Neural cell (in vitro differentiated cells): ENCODE results near the gene COPS7A. TPM values are rescaled to one million over a fixed set of nuclear protein-coding genes. Genes with fewer than 3 reads are reported as not detected.

Experiments used
- H2AFZ ChIP-seq: fragments of 200-600, 300-800 bp; sonication (generic), shearing (Covaris generic); 2 replicates; pipeline ENCODE4 v1.6.0; 2014; ENCODE audit warnings: low read depth, mild to moderate bottlenecking, antibody characterized with exemption, low read length, moderate library complexity
- H3F3A ChIP-seq: fragments of 200-600 bp; shearing (Covaris generic); 2 replicates; pipeline ENCODE4 v1.6.1; 2016; ENCODE audit warnings: mild to moderate bottlenecking, moderate library complexity, mixed read lengths, antibody characterized with exemption, low read length; ENCODE audit not compliant: insufficient read depth, poor library complexity, severe bottlenecking
- H3K27ac ChIP-seq: fragments of 200-600, 300-800 bp; sonication (generic), shearing (Covaris generic); 2 replicates; pipeline ENCODE4 v1.5.1; 2014; ENCODE audit warnings: mild to moderate bottlenecking, low read length, moderate library complexity
- H3K27me3 ChIP-seq: fragments of 300-800, 200-600 bp; sonication (generic), shearing (Covaris generic); 2 replicates; pipeline ENCODE4 v1.6.0; 2014; ENCODE audit warnings: mild to moderate bottlenecking, low read depth, low read length, moderate library complexity; ENCODE audit not compliant: insufficient read depth
- H3K36me3 ChIP-seq: fragments of 300-800, 200-600 bp; sonication (generic), shearing (Covaris generic); 2 replicates; pipeline ENCODE4 v1.5.1; 2014; ENCODE audit warnings: mild to moderate bottlenecking, antibody characterized with exemption, low read length, moderate library complexity; ENCODE audit not compliant: insufficient read depth
- H3K4me2 ChIP-seq: fragments of 300-800, 200-600 bp; sonication (generic), shearing (Covaris generic); 2 replicates; pipeline ENCODE4 v1.6.0; 2014; ENCODE audit warnings: mild to moderate bottlenecking, low read length
- H3K4me3 ChIP-seq: fragments of 300-800, 200-600 bp; sonication (generic), shearing (Covaris generic); 2 replicates; pipeline ENCODE4 v1.5.1; 2014; ENCODE audit warnings: mild to moderate bottlenecking, low read length, moderate library complexity
- H3K79me2 ChIP-seq: fragments of 200-600 bp; shearing (Covaris generic); replicated peaks from 2 replicates; pipeline ENCODE4 v1.6.0; 2014; ENCODE audit warnings: mild to moderate bottlenecking, low read length, moderate library complexity; ENCODE audit not compliant: insufficient read depth
- H3K9ac ChIP-seq: fragments of 300-800, 200-600 bp; sonication (generic), shearing (Covaris generic); 2 replicates; pipeline ENCODE4 v1.6.1; 2016; ENCODE audit warnings: mild to moderate bottlenecking, low read length, mixed read lengths
- H3K9me2 ChIP-seq: fragments of 200-600 bp; shearing (Covaris generic); 2 replicates; pipeline ENCODE4 v1.6.1; 2016; ENCODE audit warnings: mild to moderate bottlenecking, low read length, mixed read lengths; ENCODE audit not compliant: insufficient read depth
- H3K9me3 ChIP-seq: fragments of 200-600, 300-800 bp; sonication (generic), shearing (Covaris generic); 2 replicates; pipeline ENCODE4 v1.6.1; 2016; ENCODE audit warnings: mild to moderate bottlenecking, mixed run types, low read length, moderate library complexity, mixed read lengths
- H4K20me1 ChIP-seq: fragments of 200-600 bp; shearing (Covaris generic); 2 replicates; pipeline ENCODE4 v1.6.1; 2016; ENCODE audit warnings: mild to moderate bottlenecking, mixed run types; ENCODE audit not compliant: insufficient read depth
- EP300 ChIP-seq: fragments of 450-650 bp; conservative IDR thresholded peaks from 2 replicates; pipeline ENCODE4 v1.6.1; 2014; ENCODE audit warnings: antibody characterized with exemption, mild to moderate bottlenecking, moderate library complexity; ENCODE audit not compliant: poor library complexity, severe bottlenecking
- EZH2 ChIP-seq: fragments of 200-600, 300-800 bp; shearing (Covaris generic), sonication (generic); IDR thresholded peaks from 2 replicates; pipeline ENCODE4 v1.6.1; 2014; ENCODE audit warnings: antibody characterized with exemption, low read length, borderline replicate concordance, mild to moderate bottlenecking; ENCODE audit not compliant: insufficient read depth, poor library complexity, severe bottlenecking
- MXI1 ChIP-seq: fragments of 450-650 bp; conservative IDR thresholded peaks from 2 replicates; pipeline ENCODE4 v1.6.1; 2014; ENCODE audit warnings: antibody characterized with exemption, mild to moderate bottlenecking; ENCODE audit not compliant: poor library complexity, severe bottlenecking
- POLR2AphosphoS5 ChIP-seq: IDR thresholded peaks from 2 replicates; pipeline ENCODE4 v1.6.1; 2012
- RAD21 ChIP-seq: fragments of 450-650 bp; conservative IDR thresholded peaks from 2 replicates; pipeline ENCODE4 v1.6.1; 2014; ENCODE audit warnings: antibody characterized with exemption, mild to moderate bottlenecking, moderate library complexity
- SMC3 ChIP-seq: fragments of 450-650 bp; conservative IDR thresholded peaks from 2 replicates; pipeline ENCODE4 v1.6.1; 2014; ENCODE audit warnings: antibody characterized with exemption, mild to moderate bottlenecking, moderate library complexity; ENCODE audit not compliant: poor library complexity
- TAF1 ChIP-seq: IDR thresholded peaks from 2 replicates; pipeline ENCODE4 v1.6.1; 2012; ENCODE audit warnings: low read depth
- polyA plus RNA-seq: library from polyadenylated mRNA; depleted of rRNA; stranded (reverse); fragments of >200 nt; gene quantifications from 2 replicates; pipeline ENCODE4 v1.2.3, GENCODE V29; 2014
- TF ChIP-seq, protein P1 (sequence below): IDR thresholded peaks from 2 replicates; pipeline ENCODE4 v1.6.1; 2012; ENCODE audit warnings: borderline replicate concordance
- TF ChIP-seq, protein P2 (sequence below): fragments of 450-650 bp; IDR thresholded peaks from 2 replicates; pipeline ENCODE4 v1.5.1; 2014; ENCODE audit warnings: antibody characterized with exemption, mild to moderate bottlenecking, moderate library complexity; ENCODE audit not compliant: poor library complexity, severe bottlenecking

The COPS7A gene
- polyA plus RNA-seq, 1 donor from 2014 or later: 45.8 TPM

DNA sequence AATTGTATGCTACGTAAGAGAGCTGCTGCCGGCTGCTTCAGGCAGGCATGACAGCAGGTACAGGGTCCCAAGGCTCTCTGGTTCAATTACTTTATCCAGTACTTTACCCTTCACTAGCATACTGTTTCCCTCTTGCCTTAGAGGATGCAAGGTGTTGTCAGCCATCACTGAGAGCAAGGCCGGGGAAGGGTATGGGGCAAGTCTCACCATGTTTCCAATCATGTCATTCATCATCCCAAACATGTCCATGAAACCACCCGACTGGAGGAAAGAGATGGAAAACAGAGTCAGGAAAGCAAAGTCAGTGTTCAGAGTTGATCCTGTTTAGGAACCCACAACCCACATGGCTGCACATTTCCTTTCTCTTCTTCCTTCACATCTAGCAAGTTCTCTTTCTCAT lies 26.7 kb downstream of the COPS7A start:
- Histone ChIP-seq H3K36me3 (peaks cover 7% of the 10 kb centered on the region), H3K9me3 (no peaks in the 10 kb centered on the region)

DNA sequence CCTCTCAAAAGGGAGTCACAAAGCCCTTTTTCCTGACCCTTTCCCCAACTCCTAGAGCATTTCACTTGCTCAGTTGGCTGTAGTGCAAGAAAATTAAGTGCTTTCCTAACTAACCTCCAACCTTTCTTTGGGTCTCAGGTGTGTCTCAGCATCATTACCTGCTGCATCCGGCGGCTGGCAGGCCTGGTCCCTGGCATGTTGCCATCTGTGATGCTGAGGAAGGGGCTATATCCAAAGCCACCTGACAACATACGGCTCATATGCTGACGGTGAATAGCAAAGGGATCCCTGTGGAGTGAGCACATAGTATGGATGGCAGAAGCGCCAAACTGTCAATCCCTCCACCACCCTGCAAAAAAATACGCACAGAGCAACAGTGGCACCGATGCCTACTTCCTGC lies 27.9 kb downstream of the COPS7A start:
- Histone ChIP-seq H4K20me1 (no peaks in the 10 kb centered on the region), H3K4me3 (peak overlapping the region; percentile 99), H3K9ac (peak overlapping the region; percentile 100), H3K9me3 (no peaks in the 10 kb centered on the region), H3F3A (no peaks in the 10 kb centered on the region), H2AFZ (no peak overlapping the region), H3K4me2 (peak overlapping the region; percentile 82), H3K79me2 (peaks cover 20% of the 10 kb centered on the region), H3K9me2 (no peaks in the 10 kb centered on the region), H3K27ac (peak overlapping the region; percentile 100), H3K27me3 (no peaks in the 10 kb centered on the region), H3K36me3 (peaks cover 7% of the 10 kb centered on the region)
- TF ChIP-seq, protein P1, sequence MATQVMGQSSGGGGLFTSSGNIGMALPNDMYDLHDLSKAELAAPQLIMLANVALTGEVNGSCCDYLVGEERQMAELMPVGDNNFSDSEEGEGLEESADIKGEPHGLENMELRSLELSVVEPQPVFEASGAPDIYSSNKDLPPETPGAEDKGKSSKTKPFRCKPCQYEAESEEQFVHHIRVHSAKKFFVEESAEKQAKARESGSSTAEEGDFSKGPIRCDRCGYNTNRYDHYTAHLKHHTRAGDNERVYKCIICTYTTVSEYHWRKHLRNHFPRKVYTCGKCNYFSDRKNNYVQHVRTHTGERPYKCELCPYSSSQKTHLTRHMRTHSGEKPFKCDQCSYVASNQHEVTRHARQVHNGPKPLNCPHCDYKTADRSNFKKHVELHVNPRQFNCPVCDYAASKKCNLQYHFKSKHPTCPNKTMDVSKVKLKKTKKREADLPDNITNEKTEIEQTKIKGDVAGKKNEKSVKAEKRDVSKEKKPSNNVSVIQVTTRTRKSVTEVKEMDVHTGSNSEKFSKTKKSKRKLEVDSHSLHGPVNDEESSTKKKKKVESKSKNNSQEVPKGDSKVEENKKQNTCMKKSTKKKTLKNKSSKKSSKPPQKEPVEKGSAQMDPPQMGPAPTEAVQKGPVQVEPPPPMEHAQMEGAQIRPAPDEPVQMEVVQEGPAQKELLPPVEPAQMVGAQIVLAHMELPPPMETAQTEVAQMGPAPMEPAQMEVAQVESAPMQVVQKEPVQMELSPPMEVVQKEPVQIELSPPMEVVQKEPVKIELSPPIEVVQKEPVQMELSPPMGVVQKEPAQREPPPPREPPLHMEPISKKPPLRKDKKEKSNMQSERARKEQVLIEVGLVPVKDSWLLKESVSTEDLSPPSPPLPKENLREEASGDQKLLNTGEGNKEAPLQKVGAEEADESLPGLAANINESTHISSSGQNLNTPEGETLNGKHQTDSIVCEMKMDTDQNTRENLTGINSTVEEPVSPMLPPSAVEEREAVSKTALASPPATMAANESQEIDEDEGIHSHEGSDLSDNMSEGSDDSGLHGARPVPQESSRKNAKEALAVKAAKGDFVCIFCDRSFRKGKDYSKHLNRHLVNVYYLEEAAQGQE: no peak
- TF ChIP-seq EP300: no peak
- TF ChIP-seq TAF1: no peak
- no peak for TF ChIP-seq RAD21
- TF ChIP-seq, protein P2, sequence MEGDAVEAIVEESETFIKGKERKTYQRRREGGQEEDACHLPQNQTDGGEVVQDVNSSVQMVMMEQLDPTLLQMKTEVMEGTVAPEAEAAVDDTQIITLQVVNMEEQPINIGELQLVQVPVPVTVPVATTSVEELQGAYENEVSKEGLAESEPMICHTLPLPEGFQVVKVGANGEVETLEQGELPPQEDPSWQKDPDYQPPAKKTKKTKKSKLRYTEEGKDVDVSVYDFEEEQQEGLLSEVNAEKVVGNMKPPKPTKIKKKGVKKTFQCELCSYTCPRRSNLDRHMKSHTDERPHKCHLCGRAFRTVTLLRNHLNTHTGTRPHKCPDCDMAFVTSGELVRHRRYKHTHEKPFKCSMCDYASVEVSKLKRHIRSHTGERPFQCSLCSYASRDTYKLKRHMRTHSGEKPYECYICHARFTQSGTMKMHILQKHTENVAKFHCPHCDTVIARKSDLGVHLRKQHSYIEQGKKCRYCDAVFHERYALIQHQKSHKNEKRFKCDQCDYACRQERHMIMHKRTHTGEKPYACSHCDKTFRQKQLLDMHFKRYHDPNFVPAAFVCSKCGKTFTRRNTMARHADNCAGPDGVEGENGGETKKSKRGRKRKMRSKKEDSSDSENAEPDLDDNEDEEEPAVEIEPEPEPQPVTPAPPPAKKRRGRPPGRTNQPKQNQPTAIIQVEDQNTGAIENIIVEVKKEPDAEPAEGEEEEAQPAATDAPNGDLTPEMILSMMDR: no peak
- no peak for TF ChIP-seq EZH2
- TF ChIP-seq MXI1: no peak
- TF ChIP-seq SMC3: no peak
- no peak for TF ChIP-seq POLR2AphosphoS5

More for the DNA sequence above, 26.7 kb downstream of the COPS7A start:
- no peak overlapping the region for H2AFZ ChIP-seq
- no peaks in the 10 kb centered on the region for H3K27me3 ChIP-seq
- H3K79me2 ChIP-seq: peaks cover 20% of the 10 kb centered on the region
- no peaks in the 10 kb centered on the region for H3F3A ChIP-seq
- H3K9me2 ChIP-seq: no peaks in the 10 kb centered on the region
- TF ChIP-seq, protein P2: no peak
- TF ChIP-seq, protein P1: no peak
- H3K27ac ChIP-seq: no peak overlapping the region
- no peaks in the 10 kb centered on the region for H4K20me1 ChIP-seq
- H3K9ac ChIP-seq: no peak overlapping the region
- no peak overlapping the region for H3K4me2 ChIP-seq
- H3K4me3 ChIP-seq: no peak overlapping the region
